SK-N-MC (cell line): ENCODE measurements around the gene SFXN5.

Source experiments
- DNase-seq: peaks from one replicate; pipeline ENCODE4 v3.0.0-alpha.2; 2011; ENCODE audit warnings: low read depth, low spot score
- H3K27ac ChIP-seq: fragments of 200-600 bp; sonication (generic); 2 replicates; pipeline ENCODE4 v1.5.1; 2016; ENCODE audit warnings: mixed run types
- H3K36me3 ChIP-seq: fragments of 200-600 bp; sonication (generic); 2 replicates; pipeline ENCODE4 v1.6.1; 2017; ENCODE audit warnings: antibody characterized with exemption, low read length, mixed read lengths; ENCODE audit not compliant: insufficient read depth
- H3K4me3 ChIP-seq: fragments of 200-600 bp; sonication (generic); 2 replicates; pipeline ENCODE4 v1.5.1; 2016
- H3K9ac ChIP-seq: fragments of 200-600 bp; sonication (generic); 2 replicates; pipeline ENCODE4 v1.8.0; 2017; ENCODE audit warnings: mixed run types, mixed read lengths; ENCODE audit not compliant: insufficient read length
- H3K9me3 ChIP-seq: fragments of 200-600 bp; sonication (generic); 2 replicates; pipeline ENCODE4 v1.6.1; 2017; ENCODE audit warnings: low read depth, mild to moderate bottlenecking, antibody characterized with exemption, low read length, moderate library complexity, mixed read lengths
- EZH2 ChIP-seq: fragments of 200-600 bp; sonication (generic); IDR thresholded peaks from one replicate; pipeline ENCODE4 v1.6.1; 2017; ENCODE audit warnings: antibody characterized with exemption
- FOXP2 ChIP-seq: optimal IDR thresholded peaks from 2 replicates; pipeline ENCODE3; 2011; ENCODE audit warnings: mild to moderate bottlenecking, moderate library complexity; ENCODE audit not compliant: insufficient read depth; ENCODE audit errors: extremely low read length, control extremely low read depth
- POLR2AphosphoS5 ChIP-seq: IDR thresholded peaks from 2 replicates; pipeline ENCODE4 v1.6.1; 2012; ENCODE audit warnings: mild to moderate bottlenecking, low read depth, low read length, borderline replicate concordance

SFXN5 gene

DNA sequence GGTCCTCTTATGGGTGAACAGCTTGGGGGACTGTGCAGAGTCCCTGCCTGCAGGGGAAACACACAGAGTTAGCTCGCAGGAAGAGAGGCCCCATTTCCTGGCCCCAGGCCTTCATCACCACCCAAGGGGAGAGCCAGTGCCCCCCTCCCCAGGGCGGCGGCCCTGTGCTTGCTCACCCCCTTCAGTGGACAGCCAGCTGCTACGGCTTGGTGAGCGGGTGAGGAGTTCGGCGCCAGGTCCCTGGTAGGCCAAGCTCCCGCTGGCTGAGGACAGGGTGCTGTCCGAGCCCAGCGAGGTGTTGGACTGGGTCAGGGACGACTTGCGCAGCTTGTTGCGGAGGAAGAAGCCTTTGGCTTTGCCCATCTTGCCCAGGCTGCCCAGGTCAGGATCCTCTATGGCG lies 17.2 kb upstream of the SFXN5 start:
- TF ChIP-seq POLR2AphosphoS5 (no peak), EZH2 (no peak), FOXP2 (no peak)
- Histone ChIP-seq H3K9ac (no peak overlapping the region), H3K9me3 (no peaks in the 10 kb centered on the region), H3K27ac (no peak overlapping the region), H3K36me3 (no peaks in the 10 kb centered on the region; the same call in 1 of the 2 replicates), H3K4me3 (no peak overlapping the region)
- DNase-seq = no peak

- Histone ChIP-seq H3K4me3 (no peak overlapping the region), H3K9ac (no peak overlapping the region), H3K36me3 (no peaks in the 10 kb centered on the region; the same call in 1 of the 2 replicates), H3K9me3 (no peaks in the 10 kb centered on the region), H3K27ac (no peak overlapping the region)
- TF ChIP-seq FOXP2 = no peak
- TF ChIP-seq POLR2AphosphoS5 = no peak
- TF ChIP-seq EZH2 = no peak
- DNase-seq = no peak
Observed at GRCh38 chr2:73088211-73088610, 16.7 kb upstream of the SFXN5 start.

DNA sequence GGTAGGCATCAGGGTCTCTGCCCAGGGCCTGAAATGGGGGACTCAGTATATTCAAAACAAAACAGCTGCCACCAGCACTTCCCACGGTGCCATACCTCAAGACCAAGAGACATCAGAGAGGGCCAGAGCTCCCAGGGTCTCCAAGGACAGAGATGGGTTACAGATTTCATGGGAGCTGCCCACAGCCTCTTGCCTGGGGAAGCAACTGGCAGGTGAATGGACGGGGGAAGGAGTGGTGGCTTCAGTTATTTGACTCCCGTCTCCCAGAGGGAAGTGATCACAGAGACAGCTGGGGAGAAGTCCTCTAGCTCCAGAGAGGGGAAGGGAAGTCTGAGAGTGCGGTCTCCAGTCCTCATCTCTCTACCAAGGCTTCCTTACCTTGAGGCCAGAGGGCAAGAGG lies 15.8 kb upstream of the SFXN5 start:
- no peak for TF ChIP-seq POLR2AphosphoS5
- TF ChIP-seq EZH2 = no peak
- TF ChIP-seq FOXP2 = no peak
- Histone ChIP-seq H3K9ac (no peak overlapping the region), H3K4me3 (no peak overlapping the region), H3K9me3 (no peaks in the 10 kb centered on the region), H3K36me3 (no peaks in the 10 kb centered on the region; the same call in 1 of the 2 replicates), H3K27ac (no peak overlapping the region)
- no peak for DNase-seq

DNA sequence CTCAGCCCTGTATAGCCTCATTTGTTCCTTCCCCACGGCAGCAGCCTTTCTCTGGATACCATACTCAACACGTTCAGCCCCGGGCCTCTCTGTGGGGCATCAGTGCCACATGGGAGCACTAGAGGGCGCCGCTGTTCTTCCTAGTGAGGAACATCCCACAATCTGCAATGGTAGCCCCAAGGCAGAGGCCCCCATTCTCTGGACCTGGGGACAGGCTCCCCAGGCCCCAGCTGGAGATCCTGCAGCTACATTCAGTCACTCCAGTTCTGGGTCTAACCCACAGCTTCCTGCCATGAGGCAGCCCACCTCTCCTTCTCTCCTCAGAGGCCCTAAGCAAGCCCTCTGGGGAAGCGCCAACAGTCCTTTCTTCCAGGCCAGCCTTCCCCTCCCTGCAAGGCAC lies 14.2 kb upstream of the SFXN5 start:
- DNase-seq = no peak
- TF ChIP-seq EZH2 (no peak), FOXP2 (no peak), POLR2AphosphoS5 (no peak)
- no peaks in the 10 kb centered on the region; the same call in 1 of the 2 replicates for H3K36me3 ChIP-seq
- no peak overlapping the region for H3K9ac ChIP-seq
- H3K9me3 ChIP-seq = no peaks in the 10 kb centered on the region
- H3K27ac ChIP-seq = no peak overlapping the region
- no peak overlapping the region for H3K4me3 ChIP-seq

GRCh38 chr2:73084971-73085370 lies 13.5 kb upstream of the SFXN5 start:
- TF ChIP-seq EZH2 (no peak), POLR2AphosphoS5 (no peak), FOXP2 (no peak)
- Histone ChIP-seq H3K27ac (no peak overlapping the region), H3K36me3 (no peaks in the 10 kb centered on the region; the same call in 1 of the 2 replicates), H3K9me3 (no peaks in the 10 kb centered on the region), H3K9ac (no peak overlapping the region), H3K4me3 (no peak overlapping the region)
- no peak for DNase-seq

- TF ChIP-seq POLR2AphosphoS5 (no peak), EZH2 (no peak), FOXP2 (no peak)
- Histone ChIP-seq H3K9me3 (no peaks in the 10 kb centered on the region), H3K9ac (no peak overlapping the region), H3K4me3 (no peak overlapping the region), H3K27ac (no peak overlapping the region), H3K36me3 (no peaks in the 10 kb centered on the region; the same call in 1 of the 2 replicates)
- no peak for DNase-seq
Observed at GRCh38 chr2:73083886-73084800, 12.6 kb upstream of the SFXN5 start.

- no peaks in the 10 kb centered on the region; the same call in 1 of the 2 replicates for H3K36me3 ChIP-seq
- H3K9me3 ChIP-seq = no peaks in the 10 kb centered on the region
- no peak overlapping the region for H3K27ac ChIP-seq
- H3K9ac ChIP-seq = no peak overlapping the region
- no peak overlapping the region for H3K4me3 ChIP-seq
- DNase-seq = no peak
- no peak for TF ChIP-seq FOXP2
- TF ChIP-seq POLR2AphosphoS5 = no peak
- TF ChIP-seq EZH2 = no peak
Observed at GRCh38 chr2:73082523-73083410, 11.3 kb upstream of the SFXN5 start.

GRCh38 chr2:73081181-73081671 lies 9.7 kb upstream of the SFXN5 start:
- Histone ChIP-seq H3K36me3 (no peaks in the 10 kb centered on the region; the same call in 1 of the 2 replicates), H3K27ac (no peak overlapping the region), H3K9me3 (no peaks in the 10 kb centered on the region), H3K4me3 (no peak overlapping the region), H3K9ac (no peak overlapping the region)
- TF ChIP-seq FOXP2 = no peak
- no peak for TF ChIP-seq POLR2AphosphoS5
- no peak for TF ChIP-seq EZH2
- DNase-seq = no peak
